Measurements from ENCODE around the gene MCRS1.

MCRS1 gene

GRCh38 chr12:49588281-49588680 is 20.3 kb upstream of the MCRS1 start:
- H3K4me3 ChIP-seq (ENCODE audit: low read length): no peak overlapping the region
- TF ChIP-seq, protein P1, sequence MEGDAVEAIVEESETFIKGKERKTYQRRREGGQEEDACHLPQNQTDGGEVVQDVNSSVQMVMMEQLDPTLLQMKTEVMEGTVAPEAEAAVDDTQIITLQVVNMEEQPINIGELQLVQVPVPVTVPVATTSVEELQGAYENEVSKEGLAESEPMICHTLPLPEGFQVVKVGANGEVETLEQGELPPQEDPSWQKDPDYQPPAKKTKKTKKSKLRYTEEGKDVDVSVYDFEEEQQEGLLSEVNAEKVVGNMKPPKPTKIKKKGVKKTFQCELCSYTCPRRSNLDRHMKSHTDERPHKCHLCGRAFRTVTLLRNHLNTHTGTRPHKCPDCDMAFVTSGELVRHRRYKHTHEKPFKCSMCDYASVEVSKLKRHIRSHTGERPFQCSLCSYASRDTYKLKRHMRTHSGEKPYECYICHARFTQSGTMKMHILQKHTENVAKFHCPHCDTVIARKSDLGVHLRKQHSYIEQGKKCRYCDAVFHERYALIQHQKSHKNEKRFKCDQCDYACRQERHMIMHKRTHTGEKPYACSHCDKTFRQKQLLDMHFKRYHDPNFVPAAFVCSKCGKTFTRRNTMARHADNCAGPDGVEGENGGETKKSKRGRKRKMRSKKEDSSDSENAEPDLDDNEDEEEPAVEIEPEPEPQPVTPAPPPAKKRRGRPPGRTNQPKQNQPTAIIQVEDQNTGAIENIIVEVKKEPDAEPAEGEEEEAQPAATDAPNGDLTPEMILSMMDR (IDR thresholded peaks at IDR 0.05; ENCODE audit: insufficient read depth, low read depth, low read length, missing control alignments): no peak
- no peak for DNase-seq (ENCODE audit: low read depth)

DNA sequence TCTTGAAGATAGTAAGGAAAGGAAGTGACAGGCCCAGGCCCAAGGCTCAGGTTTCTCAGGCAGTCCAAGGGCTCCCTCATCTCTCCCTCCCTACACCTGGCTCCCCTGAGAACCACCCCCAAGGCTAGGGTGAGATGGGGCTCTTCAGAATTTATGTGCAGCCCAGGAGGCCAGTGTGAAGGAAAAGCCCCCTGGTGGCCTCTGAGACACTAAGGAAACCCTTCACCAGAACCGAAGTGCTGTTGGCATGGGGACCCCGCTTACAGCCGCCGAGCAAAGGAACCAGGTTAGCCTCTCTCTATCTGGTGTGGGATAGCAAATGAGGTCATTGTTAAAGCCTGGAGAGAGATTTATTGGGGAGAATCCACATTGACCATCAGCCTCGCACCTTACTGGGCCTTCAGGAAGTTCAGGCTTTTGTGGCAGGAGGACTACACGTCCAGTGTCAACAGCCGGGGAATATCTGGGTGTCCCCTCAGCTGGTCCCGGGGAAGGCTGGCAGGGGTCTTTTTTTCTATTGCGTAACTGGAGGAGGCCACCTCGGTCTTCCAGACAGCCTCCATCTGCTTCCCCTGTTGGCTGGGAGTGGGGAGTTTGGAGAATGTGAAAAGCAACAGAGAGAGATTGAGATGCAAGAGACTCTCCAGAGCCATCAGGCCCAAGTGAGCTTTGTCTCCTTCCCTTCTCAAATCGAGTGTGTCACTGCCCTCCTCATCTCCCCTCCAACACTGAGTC is 19.4 kb upstream of the MCRS1 start:
- DNase-seq (ENCODE audit: low read depth): no peak
- TF ChIP-seq, protein P1 (IDR thresholded peaks at IDR 0.05; ENCODE audit: insufficient read depth, low read depth, low read length, missing control alignments): no peak
- no peak overlapping the region for H3K4me3 ChIP-seq (ENCODE audit: low read length)

DNA sequence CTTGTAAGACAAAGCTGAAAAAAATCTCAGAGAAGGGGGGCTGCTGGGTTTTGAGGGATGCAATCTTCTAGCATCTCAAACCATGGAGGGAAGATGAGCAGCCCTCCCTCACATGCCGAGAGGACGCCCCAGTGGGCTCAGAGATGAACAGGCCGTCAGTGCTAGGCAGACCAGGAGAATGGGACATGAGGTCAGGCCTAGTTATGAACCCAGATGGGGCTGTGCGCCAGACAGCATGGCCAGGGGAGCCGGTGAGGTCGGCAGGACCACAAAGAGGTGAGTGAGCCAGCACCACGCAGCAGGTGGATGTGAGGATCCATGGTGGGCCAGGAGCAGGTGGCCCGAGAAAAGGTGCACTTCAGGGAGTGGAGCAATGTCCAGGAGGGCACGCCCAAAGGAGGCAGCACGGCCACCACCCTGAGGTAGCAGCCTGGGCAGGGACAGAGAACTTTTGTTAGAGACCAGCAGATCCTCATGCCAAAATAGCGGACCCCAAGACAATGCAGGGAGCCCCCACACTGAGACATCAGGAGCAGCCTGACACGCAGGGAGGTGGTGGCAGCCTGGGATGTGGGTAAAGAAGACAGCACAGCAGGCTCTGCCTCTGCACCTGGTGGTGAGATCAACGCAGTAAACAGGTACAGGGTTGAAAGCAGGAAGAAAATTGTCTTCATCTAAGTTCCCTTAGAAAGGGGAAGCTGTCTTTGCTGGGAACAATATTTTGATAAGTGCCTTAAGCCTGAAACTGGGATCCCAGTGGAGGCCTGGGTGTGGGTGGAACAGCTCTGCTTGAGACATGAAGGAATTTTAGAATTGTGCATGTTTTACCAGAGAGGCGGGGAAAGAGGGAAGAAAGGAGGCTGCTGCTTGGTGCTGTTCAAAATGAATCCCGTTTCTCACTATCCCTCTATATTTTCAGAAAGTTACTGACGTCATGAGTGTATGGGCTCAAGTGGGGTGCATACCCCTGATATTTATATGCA is 17.8 kb upstream of the MCRS1 start:
- no peak for DNase-seq (ENCODE audit: low read depth)
- no peak overlapping the region for H3K4me3 ChIP-seq (ENCODE audit: low read length)
- TF ChIP-seq, protein P1 (IDR thresholded peaks at IDR 0.05; ENCODE audit: insufficient read depth, low read depth, low read length, missing control alignments): no peak

GRCh38 chr12:49584591-49584990 is 16.6 kb upstream of the MCRS1 start:
- no peak overlapping the region for H3K4me3 ChIP-seq (ENCODE audit: low read length)
- no peak for DNase-seq (ENCODE audit: low read depth)
- TF ChIP-seq, protein P1 (IDR thresholded peaks at IDR 0.05; ENCODE audit: insufficient read depth, low read depth, low read length, missing control alignments): no peak

DNA sequence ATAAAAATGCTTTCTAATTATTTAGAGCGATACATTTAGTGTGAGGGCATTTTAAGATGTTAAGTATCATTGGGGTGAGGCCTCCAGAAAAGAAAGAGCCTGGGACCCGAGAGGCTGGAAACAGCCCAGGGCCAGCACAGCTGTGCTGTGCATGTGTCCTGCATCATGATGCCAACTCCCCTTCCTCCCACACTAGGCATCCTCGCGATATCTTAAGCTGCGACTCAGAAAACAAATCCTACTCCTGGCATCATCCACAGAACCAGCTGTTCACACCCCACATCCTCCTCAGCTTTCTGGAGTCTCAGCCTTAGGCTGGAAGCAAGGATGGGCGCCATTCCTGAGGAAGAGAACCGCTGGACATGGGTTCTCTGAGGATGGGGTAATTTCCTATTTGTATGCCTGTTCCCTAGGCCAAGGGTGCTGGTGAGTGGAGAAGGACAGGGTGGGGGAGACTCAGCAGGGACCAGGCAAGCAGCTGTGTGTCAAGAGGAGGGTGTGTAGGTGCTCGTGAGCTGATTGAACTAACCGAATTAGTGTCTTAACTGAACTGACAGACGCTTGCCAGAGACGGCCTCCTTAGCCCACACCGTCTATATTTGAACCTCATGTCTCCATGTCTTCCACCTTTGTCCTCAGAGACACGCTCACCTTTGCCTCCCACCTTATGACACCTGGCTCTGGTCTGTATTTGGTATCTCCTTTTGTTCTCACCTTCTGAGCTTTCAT is 15.6 kb upstream of the MCRS1 start:
- TF ChIP-seq, protein P1 (IDR thresholded peaks at IDR 0.05; ENCODE audit: insufficient read depth, low read depth, low read length, missing control alignments): no peak

GRCh38 chr12:49582850-49583249 is 14.9 kb upstream of the MCRS1 start:
- TF ChIP-seq, protein P1 (IDR thresholded peaks at IDR 0.05; ENCODE audit: insufficient read depth, low read depth, low read length, missing control alignments): no peak
- no peak for DNase-seq (ENCODE audit: low read depth)
- H3K4me3 ChIP-seq (ENCODE audit: low read length): no peak overlapping the region

More for the DNA sequence above, 15.6 kb upstream of the MCRS1 start:
- no peak for DNase-seq (ENCODE audit: low read depth)
- no peak overlapping the region for H3K4me3 ChIP-seq (ENCODE audit: low read length)
